Stimulated activated CD8-positive, alpha-beta memory T cell treated with anti-CD3 and anti-CD28 coated beads, Interleukin-12 subunit alpha, Interleukin-12 subunit beta, amount 100 ng/mL, for 4 hours (primary cell): ENCODE results near the gene SEPHS1.
"Not testable (repeated sequence)": the region's sequence is repeated elsewhere in the genome, so short reads cannot be mapped to it uniquely, and the experiment has no call there.

ENCODE experiments used
- DNase-seq: peaks from one replicate; pipeline ENCODE4 v3.0.0-alpha.2; 2020; ENCODE audit warnings: low read depth

Gene SEPHS1, protein sequence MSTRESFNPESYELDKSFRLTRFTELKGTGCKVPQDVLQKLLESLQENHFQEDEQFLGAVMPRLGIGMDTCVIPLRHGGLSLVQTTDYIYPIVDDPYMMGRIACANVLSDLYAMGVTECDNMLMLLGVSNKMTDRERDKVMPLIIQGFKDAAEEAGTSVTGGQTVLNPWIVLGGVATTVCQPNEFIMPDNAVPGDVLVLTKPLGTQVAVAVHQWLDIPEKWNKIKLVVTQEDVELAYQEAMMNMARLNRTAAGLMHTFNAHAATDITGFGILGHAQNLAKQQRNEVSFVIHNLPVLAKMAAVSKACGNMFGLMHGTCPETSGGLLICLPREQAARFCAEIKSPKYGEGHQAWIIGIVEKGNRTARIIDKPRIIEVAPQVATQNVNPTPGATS

GRCh38 chr10:13348216-13349017 is at the start of gene SEPHS1:
Gene SEPHS1, minus strand, starts transcription at chr10:13348293. Its CDS starts 3,343 bp downstream, at chr10:13344950.
- peak; percentile 66 for DNase-seq

DNA sequence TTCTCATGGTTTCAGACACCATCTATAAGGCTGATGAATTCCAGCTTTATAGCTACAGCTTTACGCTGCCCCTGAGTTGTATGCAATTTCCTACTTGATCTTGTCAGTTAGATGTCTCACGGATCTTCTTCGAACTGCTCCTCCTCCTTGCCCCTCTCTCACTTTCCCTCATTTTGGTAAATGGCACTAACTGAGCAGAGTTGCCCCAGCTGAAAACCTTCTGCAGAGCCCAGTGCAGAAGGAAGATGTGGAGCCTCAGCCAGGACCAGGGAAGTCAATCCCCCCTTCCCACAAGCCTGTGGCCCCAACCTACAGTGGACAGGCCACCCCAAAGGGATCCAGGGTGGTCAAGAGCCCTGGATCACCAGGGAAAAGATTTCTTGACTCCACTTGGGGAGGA is 49.0 kb upstream of the SEPHS1 start:
- DNase-seq, result no peak

DNA sequence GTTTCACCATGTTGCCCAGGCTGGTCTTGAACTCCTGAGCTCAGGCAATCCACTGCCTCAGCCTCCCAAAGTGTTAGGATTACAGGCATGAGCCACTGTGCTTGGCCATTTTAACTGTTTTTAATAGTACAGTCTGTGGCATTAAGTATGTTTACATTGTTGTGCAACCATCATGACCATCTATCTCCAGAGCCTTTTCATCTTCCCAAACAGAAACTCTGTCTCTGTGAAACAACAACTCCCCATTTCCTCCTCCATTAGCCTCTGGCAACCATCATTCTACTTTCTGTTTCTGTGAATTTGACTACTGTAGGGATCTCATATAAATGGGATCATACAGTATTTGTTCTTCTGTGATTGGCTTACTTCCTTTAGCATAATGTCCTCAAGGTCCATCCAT is 48.3 kb upstream of the SEPHS1 start:
- no peak for DNase-seq

GRCh38 chr10:13395540-13395939 is 47.4 kb upstream of the SEPHS1 start:
- no peak for DNase-seq

DNA sequence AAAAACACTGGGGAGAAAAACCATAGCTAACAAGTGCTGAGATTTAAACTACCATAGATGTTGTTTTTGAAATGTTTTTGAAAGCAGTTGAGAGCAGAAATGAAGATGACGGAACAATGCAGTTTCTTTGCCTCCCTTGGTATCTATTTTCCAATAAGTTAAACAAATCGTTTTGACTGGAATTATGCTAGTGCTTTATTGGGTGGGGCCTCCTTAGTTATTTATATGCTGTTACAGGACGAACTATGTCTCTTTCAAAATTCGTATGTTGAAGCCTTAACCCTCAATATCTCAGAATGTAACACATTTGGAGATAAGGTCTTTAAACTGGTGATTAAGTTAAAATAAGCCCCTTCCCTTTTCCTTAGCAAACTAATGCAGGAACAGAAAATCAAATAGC is 45.5 kb upstream of the SEPHS1 start:
- no peak for DNase-seq

DNA sequence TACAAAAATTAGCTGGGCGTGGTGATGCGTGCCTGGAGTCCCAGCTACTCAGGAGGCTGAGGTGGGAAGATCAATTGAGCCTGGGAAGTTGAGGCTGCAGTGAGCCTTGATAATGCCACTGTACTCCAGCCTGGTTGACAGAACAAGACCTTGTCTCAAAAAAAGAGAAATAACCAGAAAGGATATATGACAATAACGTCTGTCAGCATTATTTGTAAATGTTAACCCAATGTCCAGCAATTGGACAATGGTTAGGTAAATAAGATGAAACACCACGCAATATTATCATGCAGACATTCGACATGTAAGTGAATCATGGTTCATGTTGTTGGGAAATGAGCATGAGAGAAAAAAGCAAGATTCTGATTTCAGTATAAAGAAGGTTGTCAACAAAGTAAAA is 44.6 kb upstream of the SEPHS1 start:
- no peak for DNase-seq

DNA sequence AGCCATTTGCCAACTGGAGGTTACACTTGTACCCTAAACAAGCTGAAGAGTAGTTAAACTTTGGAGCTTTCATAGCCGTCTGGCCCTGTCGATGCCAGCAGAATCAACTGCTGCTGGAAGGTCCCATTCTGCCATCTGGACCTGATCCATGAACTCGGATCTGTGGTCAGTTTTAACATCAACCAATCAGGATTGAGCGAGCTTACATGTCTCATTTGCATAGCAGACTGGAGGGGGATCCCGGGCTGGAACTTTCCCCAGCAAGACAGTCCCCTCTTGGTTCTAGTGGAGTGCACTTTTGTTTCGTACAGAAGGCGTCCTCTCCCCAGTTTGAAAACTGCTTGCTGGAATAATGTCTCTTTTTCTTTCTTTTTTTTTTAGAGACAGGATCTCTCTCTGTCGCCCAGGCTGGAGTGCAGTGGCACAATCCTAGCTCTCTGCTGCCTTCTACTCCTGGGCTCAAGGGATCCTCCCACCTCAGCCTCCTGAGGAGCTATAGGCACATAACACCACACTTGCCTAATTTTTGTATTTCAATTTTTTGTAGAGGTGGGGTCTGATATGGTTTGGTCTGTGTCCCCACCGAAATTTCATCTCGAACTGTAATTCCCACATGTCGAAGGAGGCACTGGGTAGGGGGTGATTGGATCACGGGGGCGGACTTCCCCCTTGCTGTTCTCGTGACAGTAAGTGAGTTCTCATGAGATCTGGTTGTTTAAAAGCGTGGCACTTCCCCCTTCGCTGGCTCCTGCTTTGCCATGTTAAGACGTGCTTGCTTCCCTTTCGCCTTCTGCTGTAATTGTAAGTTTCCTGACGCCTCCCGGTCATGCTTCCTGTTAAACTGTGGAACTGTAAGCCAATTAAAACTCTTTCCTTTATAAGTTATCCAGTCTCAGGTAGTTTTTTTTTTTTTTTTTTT is 42.8 kb upstream of the SEPHS1 start:
- DNase-seq, result no peak

GRCh38 chr10:13388478-13389230 is 40.6 kb upstream of the SEPHS1 start:
- DNase-seq, result no peak

DNA sequence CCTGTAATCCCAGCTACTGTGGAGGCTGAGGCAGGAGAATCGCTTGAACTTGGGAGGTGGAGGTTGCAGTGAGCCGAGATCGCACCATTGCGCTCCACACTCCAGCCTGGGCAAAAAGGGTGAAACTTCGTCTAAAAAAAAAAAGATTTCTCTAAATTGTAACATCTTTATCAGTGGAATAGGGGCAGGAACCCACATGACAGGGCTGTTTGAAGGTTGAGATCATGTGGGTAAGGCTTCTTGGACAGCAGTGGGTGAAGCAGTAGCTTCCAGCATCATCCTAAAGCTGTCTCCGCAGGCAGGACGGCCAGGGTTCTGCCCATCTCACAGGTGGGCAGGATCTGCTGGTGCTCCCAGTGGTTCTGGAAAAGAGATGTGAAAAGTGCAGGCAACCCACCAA is 37.9 kb upstream of the SEPHS1 start:
- DNase-seq, result no peak

DNA sequence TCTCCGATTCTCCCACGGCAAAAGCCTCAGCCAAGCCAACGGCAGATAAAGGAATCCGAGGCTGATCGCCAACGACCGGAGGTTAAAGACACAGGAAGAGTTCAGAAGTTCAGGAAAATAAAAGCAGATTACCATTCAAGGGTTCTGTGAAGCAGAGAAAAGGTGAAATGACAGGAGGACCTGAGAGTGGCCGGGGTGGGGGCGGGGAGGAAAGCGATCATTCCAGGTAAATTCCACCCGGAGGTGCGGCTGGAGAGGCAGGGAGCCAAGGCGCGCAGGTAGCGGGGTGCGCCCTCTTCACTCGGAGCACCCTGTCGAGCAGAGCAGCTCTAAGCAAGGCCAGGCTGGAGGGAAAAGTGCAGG is 35.3 kb upstream of the SEPHS1 start:
- DNase-seq, result no peak

DNA sequence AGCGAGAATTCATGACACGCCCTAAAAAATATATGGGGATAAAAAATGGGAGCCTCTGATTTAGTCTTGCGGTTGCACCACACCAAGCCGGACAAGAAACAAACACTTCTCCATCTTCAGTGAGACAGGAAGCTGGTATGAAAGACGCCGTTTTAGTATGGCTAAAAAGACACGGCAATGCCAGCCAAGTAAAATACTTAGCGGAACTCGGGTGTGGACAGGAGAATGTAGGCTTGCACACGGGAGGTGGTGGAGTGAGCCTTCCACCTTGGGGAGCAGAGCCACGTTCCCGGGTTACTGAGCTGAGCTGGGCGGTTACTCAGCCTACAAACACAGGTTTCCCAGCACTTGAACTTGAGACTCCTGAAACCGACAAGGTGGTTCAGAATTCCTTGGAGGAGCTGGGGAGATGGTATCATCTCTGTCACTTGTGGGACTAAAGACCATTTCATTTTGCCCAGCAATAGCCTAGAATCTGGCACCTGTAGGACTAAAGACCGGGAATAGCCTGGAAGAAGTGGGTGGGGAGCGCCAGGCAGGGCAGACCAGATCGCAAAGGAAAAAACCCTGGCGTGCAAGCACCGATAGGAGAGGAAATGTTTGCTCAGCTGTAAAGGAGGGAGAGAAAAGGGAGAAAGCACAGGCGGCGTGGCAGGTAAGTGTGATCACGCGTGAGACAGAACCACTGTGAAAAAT is 34.8 kb upstream of the SEPHS1 start:
- DNase-seq, result no peak

- not testable (repeated sequence) for DNase-seq
These were observed 31.0 kb upstream of the SEPHS1 start for GRCh38 chr10:13379061-13379460.

- DNase-seq, result no peak
These were observed 28.7 kb upstream of the SEPHS1 start for GRCh38 chr10:13376746-13377145.

GRCh38 chr10:13376297-13376696 is 28.2 kb upstream of the SEPHS1 start:
- no peak for DNase-seq

- DNase-seq, result no peak
These were observed 27.7 kb upstream of the SEPHS1 start for GRCh38 chr10:13375791-13376190.

DNA sequence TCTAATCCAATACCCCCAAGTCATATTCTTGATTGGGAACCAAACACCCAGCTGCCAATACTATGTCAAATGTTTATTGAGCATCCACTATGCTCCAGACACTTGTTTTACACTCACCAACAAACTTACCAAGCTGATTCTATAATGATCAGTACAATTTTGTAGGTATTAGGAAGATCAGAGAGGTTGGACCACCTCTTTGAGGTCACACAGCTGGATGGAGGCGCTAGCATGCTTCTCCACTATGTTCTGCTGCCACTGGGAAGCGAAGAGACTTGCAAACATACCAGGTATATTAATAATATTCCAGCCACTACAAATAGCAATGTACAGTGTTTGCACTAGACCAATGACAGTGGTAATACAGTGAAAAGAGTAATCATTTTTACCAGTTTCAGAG is 25.6 kb upstream of the SEPHS1 start:
- no peak for DNase-seq

- no peak for DNase-seq
These were observed 24.4 kb upstream of the SEPHS1 start for GRCh38 chr10:13372524-13372923.

GRCh38 chr10:13371897-13372470 is 23.9 kb upstream of the SEPHS1 start:
- DNase-seq, result no peak

DNA sequence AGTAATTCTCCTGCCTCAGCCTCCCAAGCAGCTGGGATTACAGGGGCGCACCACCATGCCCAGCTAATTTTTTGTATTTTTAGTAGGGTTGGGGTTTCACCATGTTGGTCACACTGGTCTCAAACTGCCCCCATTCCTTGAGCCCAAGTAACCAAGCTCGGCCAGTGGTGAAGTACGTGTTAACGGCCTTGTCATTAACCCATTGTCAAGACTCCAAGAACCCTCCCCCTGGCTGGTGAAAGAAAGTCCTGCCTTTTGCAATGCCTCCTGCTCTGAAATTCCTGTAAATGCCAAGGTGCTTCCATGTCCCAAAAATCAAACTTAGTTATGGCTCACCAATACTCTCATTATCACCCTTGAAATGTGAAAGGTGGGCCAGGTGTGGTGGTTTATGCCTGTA is 18.8 kb upstream of the SEPHS1 start:
- DNase-seq, result no peak

DNA sequence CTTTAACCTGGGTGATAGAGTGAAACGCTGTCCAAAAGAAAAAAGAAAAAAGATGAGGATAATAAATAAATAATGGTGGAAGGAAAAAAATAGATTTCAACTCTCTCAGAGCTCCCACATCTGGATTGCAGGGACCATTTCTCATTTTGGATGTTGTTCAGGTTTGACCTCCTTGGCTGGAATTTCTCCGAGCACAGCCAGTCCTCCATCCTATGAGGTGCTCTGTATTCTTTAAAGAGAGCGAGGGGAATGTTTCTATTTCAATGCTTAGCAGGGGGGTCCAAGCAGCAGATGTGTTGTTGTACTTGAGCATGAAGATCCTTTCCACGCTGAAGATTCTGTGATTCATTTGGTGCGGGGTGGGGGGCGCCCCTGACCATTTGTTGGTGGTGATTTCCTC is 17.7 kb upstream of the SEPHS1 start:
- DNase-seq, result no peak

- DNase-seq, result no peak
These were observed 17.1 kb upstream of the SEPHS1 start for GRCh38 chr10:13365243-13365642.
